WTC11 (cell line): ENCODE data around the gene LGALS12. TPM values are rescaled to one million over a fixed set of nuclear protein-coding genes. Genes with fewer than 3 reads are reported as not detected.

Experiments
- ATAC-seq: fragments of 200-7000 bp; cut with Tn5 transposase; 2 replicates; pipeline ENCODE4 v1.10.0; 2021; ENCODE audit warnings: mild to moderate bottlenecking, moderate library complexity
- CTCF ChIA-PET: fragments of 300-600 bp; sonication (Branson Sonifier 250); formaldehyde crosslinking; loops from one replicate; lab custom pipeline; 2021; ENCODE audit warnings: antibody characterized with exemption; lab: Charles Lee
- POLR2A ChIA-PET: fragments of 350-600 bp; sonication (Branson Sonifier 250); formaldehyde crosslinking; loops from one replicate; lab custom pipeline; 2021; ENCODE audit warnings: antibody characterized with exemption; lab: Charles Lee
- DNase-seq: peaks from one replicate; pipeline ENCODE4 v3.0.0; 2021; ENCODE audit warnings: low spot score
- H3K27ac Mint-ChIP-seq: 2 replicates; pipeline ENCODE4 v1.8.0; 2021; ENCODE audit warnings: mixed read lengths
- H3K27me3 Mint-ChIP-seq: 2 replicates; pipeline ENCODE4 v1.8.0; 2021; ENCODE audit warnings: low read depth, mild to moderate bottlenecking, moderate library complexity, mixed read lengths
- H3K36me3 Mint-ChIP-seq: 2 replicates; pipeline ENCODE4 v1.8.0; 2021; ENCODE audit warnings: mixed read lengths
- H3K4me1 Mint-ChIP-seq: 2 replicates; pipeline ENCODE4 v1.8.0; 2022; ENCODE audit warnings: mixed read lengths
- H3K4me3 Mint-ChIP-seq: 2 replicates; pipeline ENCODE4 v1.8.0; 2021; ENCODE audit warnings: mild to moderate bottlenecking, moderate library complexity, mixed read lengths
- H3K9me3 Mint-ChIP-seq: 2 replicates; pipeline ENCODE4 v1.8.0; 2021; ENCODE audit warnings: mixed read lengths
- CBFB ChIP-seq: sonication (generic); formaldehyde crosslinking; IDR thresholded peaks from 2 replicates; pipeline ENCODE4 v1.8.1; 2022; ENCODE audit warnings: mild to moderate bottlenecking, low read depth, missing genetic modification reagents
- ELF4 ChIP-seq: sonication (generic); formaldehyde crosslinking; IDR thresholded peaks from 2 replicates; pipeline ENCODE4 v1.8.1; 2022; ENCODE audit warnings: low read depth, mild to moderate bottlenecking, moderate library complexity, missing genetic modification reagents
- ERG ChIP-seq: fragments of 250-450 bp; sonication (Bioruptor Pico); IDR thresholded peaks from 2 replicates; pipeline ENCODE4 v1.8.0; 2021; ENCODE audit warnings: mild to moderate bottlenecking
- ESRRA ChIP-seq: sonication (generic); formaldehyde crosslinking; IDR thresholded peaks from 2 replicates; pipeline ENCODE4 v1.8.1; 2022; ENCODE audit warnings: mild to moderate bottlenecking, missing genetic modification reagents, borderline replicate concordance
- IRF2 ChIP-seq: sonication (generic); formaldehyde crosslinking; IDR thresholded peaks from 2 replicates; pipeline ENCODE4 v1.8.0; 2022; ENCODE audit warnings: low read depth, missing genetic modification reagents, borderline replicate concordance
- NFYB ChIP-seq: sonication (generic); formaldehyde crosslinking; conservative IDR thresholded peaks from 2 replicates; pipeline ENCODE4 v1.8.0; 2022; ENCODE audit warnings: low read depth, missing genetic modification reagents
- PRRX2 ChIP-seq: fragments of 250-450 bp; sonication (Bioruptor Pico); IDR thresholded peaks from 2 replicates; pipeline ENCODE4 v1.8.0; 2021; ENCODE audit warnings: mild to moderate bottlenecking
- SMAD4 ChIP-seq: sonication (generic); formaldehyde crosslinking; IDR thresholded peaks from 2 replicates; pipeline ENCODE4 v1.8.0; 2022; ENCODE audit warnings: mild to moderate bottlenecking, missing genetic modification reagents
- ZNF219 ChIP-seq: sonication (generic); formaldehyde crosslinking; IDR thresholded peaks from 2 replicates; pipeline ENCODE4 v1.8.0; 2023; ENCODE audit warnings: missing genetic modification reagents, mild to moderate bottlenecking, borderline replicate concordance
- ZNF232 ChIP-seq: sonication (generic); formaldehyde crosslinking; IDR thresholded peaks from 2 replicates; pipeline ENCODE4 v1.8.0; 2022; ENCODE audit warnings: mild to moderate bottlenecking, missing genetic modification reagents
- ZNF281 ChIP-seq: sonication (generic); formaldehyde crosslinking; IDR thresholded peaks from 2 replicates; pipeline ENCODE4 v1.8.0; 2023; ENCODE audit warnings: mild to moderate bottlenecking, missing genetic modification reagents
- total RNA-seq: library from RNA; stranded (reverse); gene quantifications from 3 replicates; pipeline ENCODE4 v1.2.3, GENCODE V29; 2021
- TF ChIP-seq, protein P1 (sequence below): fragments of 250-450 bp; sonication (Bioruptor Pico); conservative IDR thresholded peaks from 2 replicates; pipeline ENCODE4 v1.9.0; 2021; ENCODE audit warnings: mild to moderate bottlenecking
- TF ChIP-seq, protein P2 (sequence below): sonication (generic); formaldehyde crosslinking; IDR thresholded peaks from 2 replicates; pipeline ENCODE4 v1.8.1; 2022; ENCODE audit warnings: mild to moderate bottlenecking, moderate library complexity, missing genetic modification reagents
- TF ChIP-seq, protein P3 (sequence below): sonication (generic); formaldehyde crosslinking; IDR thresholded peaks from 2 replicates; pipeline ENCODE4 v1.8.0; 2022; ENCODE audit warnings: mild to moderate bottlenecking, missing genetic modification reagents
- TF ChIP-seq, protein P4 (sequence below): sonication (generic); formaldehyde crosslinking; IDR thresholded peaks from 2 replicates; pipeline ENCODE4 v1.8.0; 2023; ENCODE audit warnings: missing genetic modification reagents

The LGALS12 gene
- total RNA-seq, 1 experiment from 2014 or later: 1.4 TPM

GRCh38 chr11:63499874-63500273 is 6.0 kb upstream of the LGALS12 start:
- ChIA-PET POLR2A (no interaction called here), CTCF (no interaction called here)
- peaks cover 34% of the 10 kb centered on the region for H3K36me3 Mint-ChIP-seq
- TF ChIP-seq CBFB: no peak
- TF ChIP-seq ESRRA (CRISPR knock-in tag): no peak
- no peak for TF ChIP-seq ELF4 (CRISPR knock-in tag)
- TF ChIP-seq, protein P1, sequence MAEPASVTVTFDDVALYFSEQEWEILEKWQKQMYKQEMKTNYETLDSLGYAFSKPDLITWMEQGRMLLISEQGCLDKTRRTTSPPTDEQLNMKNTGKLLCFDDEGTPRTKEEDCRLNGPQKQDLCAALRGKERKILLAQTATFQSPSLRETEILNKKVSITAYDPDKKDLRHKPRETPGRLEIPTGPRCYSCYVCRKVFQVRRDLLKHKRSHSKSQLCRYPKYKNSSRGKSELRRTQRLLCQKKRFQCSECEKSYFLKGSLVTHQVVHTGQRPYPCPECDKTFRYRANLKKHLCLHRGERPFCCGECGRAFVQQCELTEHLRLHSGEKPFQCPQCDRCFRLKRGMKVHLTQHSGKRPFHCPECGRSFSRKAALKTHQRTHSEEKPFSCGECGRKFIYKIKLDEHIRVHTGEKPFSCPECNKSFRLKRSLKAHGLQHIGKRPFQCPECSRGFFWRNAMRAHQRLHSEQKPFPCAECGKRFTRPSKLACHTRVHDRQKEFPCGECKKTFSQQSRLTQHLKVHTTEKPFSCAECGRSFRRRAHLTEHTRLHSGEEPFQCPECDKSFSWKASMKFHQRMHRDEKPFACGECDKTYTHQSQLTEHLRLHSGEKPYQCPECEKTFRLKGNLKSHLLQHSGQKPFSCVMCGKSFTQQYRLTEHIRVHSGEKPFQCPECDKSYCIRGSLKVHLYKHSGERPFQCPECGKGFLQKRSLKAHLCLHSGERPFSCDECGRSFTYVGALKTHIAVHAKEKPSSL (CRISPR knock-in tag): no peak
- TF ChIP-seq IRF2: no peak
- TF ChIP-seq, protein P2, sequence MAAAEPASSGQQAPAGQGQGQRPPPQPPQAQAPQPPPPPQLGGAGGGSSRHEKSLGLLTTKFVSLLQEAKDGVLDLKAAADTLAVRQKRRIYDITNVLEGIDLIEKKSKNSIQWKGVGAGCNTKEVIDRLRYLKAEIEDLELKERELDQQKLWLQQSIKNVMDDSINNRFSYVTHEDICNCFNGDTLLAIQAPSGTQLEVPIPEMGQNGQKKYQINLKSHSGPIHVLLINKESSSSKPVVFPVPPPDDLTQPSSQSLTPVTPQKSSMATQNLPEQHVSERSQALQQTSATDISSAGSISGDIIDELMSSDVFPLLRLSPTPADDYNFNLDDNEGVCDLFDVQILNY (CRISPR knock-in tag): no peak
- TF ChIP-seq, protein P3, sequence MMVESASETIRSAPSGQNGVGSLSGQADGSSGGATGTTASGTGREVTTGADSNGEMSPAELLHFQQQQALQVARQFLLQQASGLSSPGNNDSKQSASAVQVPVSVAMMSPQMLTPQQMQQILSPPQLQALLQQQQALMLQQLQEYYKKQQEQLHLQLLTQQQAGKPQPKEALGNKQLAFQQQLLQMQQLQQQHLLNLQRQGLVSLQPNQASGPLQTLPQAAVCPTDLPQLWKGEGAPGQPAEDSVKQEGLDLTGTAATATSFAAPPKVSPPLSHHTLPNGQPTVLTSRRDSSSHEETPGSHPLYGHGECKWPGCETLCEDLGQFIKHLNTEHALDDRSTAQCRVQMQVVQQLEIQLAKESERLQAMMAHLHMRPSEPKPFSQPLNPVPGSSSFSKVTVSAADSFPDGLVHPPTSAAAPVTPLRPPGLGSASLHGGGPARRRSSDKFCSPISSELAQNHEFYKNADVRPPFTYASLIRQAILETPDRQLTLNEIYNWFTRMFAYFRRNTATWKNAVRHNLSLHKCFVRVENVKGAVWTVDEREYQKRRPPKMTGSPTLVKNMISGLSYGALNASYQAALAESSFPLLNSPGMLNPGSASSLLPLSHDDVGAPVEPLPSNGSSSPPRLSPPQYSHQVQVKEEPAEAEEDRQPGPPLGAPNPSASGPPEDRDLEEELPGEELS (CRISPR knock-in tag): no peak
- no peak for TF ChIP-seq SMAD4 (CRISPR knock-in tag)
- TF ChIP-seq ERG (CRISPR knock-in tag): no peak
- TF ChIP-seq ZNF219 (CRISPR knock-in tag): no peak
- peaks cover 53% of the 10 kb centered on the region for H3K9me3 Mint-ChIP-seq
- ATAC-seq: no peak
- H3K27me3 Mint-ChIP-seq: peaks cover 7% of the 10 kb centered on the region
- DNase-seq: no peak
- no peak overlapping the region for H3K27ac Mint-ChIP-seq
- H3K4me3 Mint-ChIP-seq: no peak overlapping the region
- peaks cover 41% of the 10 kb centered on the region for H3K4me1 Mint-ChIP-seq

- POLR2A ChIA-PET: no interaction called here
- TF ChIP-seq PRRX2 (CRISPR knock-in tag) (no peak), ZNF281 (CRISPR knock-in tag) (no peak), ZNF232 (no peak), NFYB (CRISPR knock-in tag) (no peak), IRF2 (no peak)
- TF ChIP-seq, protein P4, sequence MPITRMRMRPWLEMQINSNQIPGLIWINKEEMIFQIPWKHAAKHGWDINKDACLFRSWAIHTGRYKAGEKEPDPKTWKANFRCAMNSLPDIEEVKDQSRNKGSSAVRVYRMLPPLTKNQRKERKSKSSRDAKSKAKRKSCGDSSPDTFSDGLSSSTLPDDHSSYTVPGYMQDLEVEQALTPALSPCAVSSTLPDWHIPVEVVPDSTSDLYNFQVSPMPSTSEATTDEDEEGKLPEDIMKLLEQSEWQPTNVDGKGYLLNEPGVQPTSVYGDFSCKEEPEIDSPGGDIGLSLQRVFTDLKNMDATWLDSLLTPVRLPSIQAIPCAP (CRISPR knock-in tag): no peak
- ATAC-seq (no peak), DNase-seq (no peak)
- Mint-ChIP-seq H3K27me3 (peaks cover 9% of the 10 kb centered on the region), H3K27ac (no peak overlapping the region), H3K9me3 (peaks cover 53% of the 10 kb centered on the region), H3K36me3 (peaks cover 34% of the 10 kb centered on the region), H3K4me1 (peaks cover 54% of the 10 kb centered on the region), H3K4me3 (no peak overlapping the region)
- CTCF ChIA-PET: no interaction called here
These were observed 4.6 kb upstream of the LGALS12 start for GRCh38 chr11:63501236-63501635.
